ENCODE results near the gene MGRN1.

DNA sequence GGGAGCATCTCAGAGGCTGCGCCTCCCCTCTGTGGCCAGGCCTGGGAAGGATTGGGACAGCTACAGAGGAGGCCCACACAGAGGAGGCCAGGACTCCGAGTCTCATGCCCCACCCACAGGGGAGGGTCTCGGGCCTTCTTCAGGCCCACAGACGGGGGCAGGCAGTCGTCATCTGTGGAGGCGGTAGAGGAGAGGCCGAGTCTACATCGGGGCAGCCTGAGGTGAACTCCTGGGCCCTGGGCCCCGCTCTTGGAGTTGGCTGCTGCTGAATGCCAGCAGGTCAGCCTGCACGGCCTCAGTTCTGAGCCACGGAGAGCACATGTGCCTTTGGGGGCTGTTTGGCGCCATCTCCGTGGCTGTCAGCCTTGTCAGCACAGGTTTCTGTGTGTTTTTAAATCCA, 60.7 kb downstream of the MGRN1 start:
- TF ChIP-seq, protein P1, sequence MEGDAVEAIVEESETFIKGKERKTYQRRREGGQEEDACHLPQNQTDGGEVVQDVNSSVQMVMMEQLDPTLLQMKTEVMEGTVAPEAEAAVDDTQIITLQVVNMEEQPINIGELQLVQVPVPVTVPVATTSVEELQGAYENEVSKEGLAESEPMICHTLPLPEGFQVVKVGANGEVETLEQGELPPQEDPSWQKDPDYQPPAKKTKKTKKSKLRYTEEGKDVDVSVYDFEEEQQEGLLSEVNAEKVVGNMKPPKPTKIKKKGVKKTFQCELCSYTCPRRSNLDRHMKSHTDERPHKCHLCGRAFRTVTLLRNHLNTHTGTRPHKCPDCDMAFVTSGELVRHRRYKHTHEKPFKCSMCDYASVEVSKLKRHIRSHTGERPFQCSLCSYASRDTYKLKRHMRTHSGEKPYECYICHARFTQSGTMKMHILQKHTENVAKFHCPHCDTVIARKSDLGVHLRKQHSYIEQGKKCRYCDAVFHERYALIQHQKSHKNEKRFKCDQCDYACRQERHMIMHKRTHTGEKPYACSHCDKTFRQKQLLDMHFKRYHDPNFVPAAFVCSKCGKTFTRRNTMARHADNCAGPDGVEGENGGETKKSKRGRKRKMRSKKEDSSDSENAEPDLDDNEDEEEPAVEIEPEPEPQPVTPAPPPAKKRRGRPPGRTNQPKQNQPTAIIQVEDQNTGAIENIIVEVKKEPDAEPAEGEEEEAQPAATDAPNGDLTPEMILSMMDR (IDR thresholded peaks at IDR 0.05), result no peak
- TF ChIP-seq POLR2A (IDR thresholded peaks at IDR 0.05), result no peak
